Endodermal cell (in vitro differentiated cells): ENCODE results near the gene CYP3A7. TPM values are rescaled to one million over a fixed set of nuclear protein-coding genes. Genes with fewer than 3 reads are reported as not detected.
"Not testable (repeated sequence)": the region's sequence is repeated elsewhere in the genome, so short reads cannot be mapped to it uniquely, and the experiment has no call there.

Source experiments
- DNase-seq: peaks from one replicate; pipeline ENCODE4 v3.0.0-alpha.2; 2017
- H3K27ac ChIP-seq: 2 replicates; pipeline ENCODE4 v1.5.1; 2013; ENCODE audit warnings: mild to moderate bottlenecking, low read depth, low read length, moderate library complexity
- H3K27me3 ChIP-seq: 2 replicates; pipeline ENCODE4 v1.6.1; 2013; ENCODE audit warnings: mild to moderate bottlenecking, low read length, moderate library complexity; ENCODE audit not compliant: insufficient read depth, control insufficient read depth, poor library complexity, severe bottlenecking
- H3K36me3 ChIP-seq: 2 replicates; pipeline ENCODE4 v1.7.0; 2013; ENCODE audit warnings: mild to moderate bottlenecking, low read length, moderate library complexity; ENCODE audit not compliant: control insufficient read depth, insufficient read depth
- H3K4me1 ChIP-seq: one replicate; pipeline ENCODE4 v1.7.0; 2013; ENCODE audit warnings: low read length; ENCODE audit not compliant: control insufficient read depth, insufficient read depth
- H3K4me3 ChIP-seq: 2 replicates; pipeline ENCODE4 v1.5.1; 2013; ENCODE audit warnings: mild to moderate bottlenecking, low read length, moderate library complexity
- H3K9ac ChIP-seq: 2 replicates; pipeline ENCODE4 v1.6.1; 2013; ENCODE audit warnings: mild to moderate bottlenecking, low read length, moderate library complexity; ENCODE audit not compliant: poor library complexity, severe bottlenecking; ENCODE audit errors: extremely low read depth
- H3K9me3 ChIP-seq: 2 replicates; pipeline ENCODE4 v1.6.1; 2013; ENCODE audit warnings: mild to moderate bottlenecking, low read length, moderate library complexity; ENCODE audit not compliant: control insufficient read depth
- H3K27ac Mint-ChIP-seq: 2 replicates; pipeline ENCODE4 v1.8.0; 2020; ENCODE audit warnings: mixed read lengths
- H3K27me3 Mint-ChIP-seq: 2 replicates; pipeline ENCODE4 v1.8.0; 2021; ENCODE audit warnings: mild to moderate bottlenecking, mixed read lengths; ENCODE audit not compliant: insufficient read depth
- H3K36me3 Mint-ChIP-seq: 2 replicates; pipeline ENCODE4 v1.8.0; 2020; ENCODE audit warnings: low read depth, mixed read lengths
- H3K4me1 Mint-ChIP-seq: 2 replicates; pipeline ENCODE4 v1.8.0; 2020; ENCODE audit warnings: mixed read lengths
- H3K4me3 Mint-ChIP-seq: 2 replicates; pipeline ENCODE4 v1.8.0; 2020; ENCODE audit warnings: mild to moderate bottlenecking, moderate library complexity, mixed read lengths
- H3K9me3 Mint-ChIP-seq: 2 replicates; pipeline ENCODE4 v1.8.0; 2020; ENCODE audit warnings: mild to moderate bottlenecking, mixed read lengths
- CTCF ChIP-seq: fragments of 200-600 bp; sonication (generic); conservative IDR thresholded peaks from 2 replicates; pipeline ENCODE4 v1.5.0; 2021; ENCODE audit warnings: antibody characterized with exemption, mild to moderate bottlenecking
- WGBS, 2 experiments: methylation state at CpG; one replicate each; pipeline versions ENCODE4 v1.1.5 to v1.1.7; 2013; ENCODE audit warnings: missing lambda C conversion rate in 2 of 2, mixed read lengths in 1 of 2; ENCODE audit not compliant: insufficient coverage in 1 of 2, insufficient read length in 1 of 2; 5-methylcytosine and 5-hydroxymethylcytosine counted together
- total RNA-seq, 2 donors: library from RNA; stranded (reverse); fragmentation: NEBNext Ultra II Directional in 1 of 2; extraction: Animal tissue kit (Norgen Biotek cat#: 25700) in 1 of 2; gene quantifications; 2 replicates in 1 of 2; 3 replicates in 1 of 2; pipeline ENCODE4 v1.2.1, GENCODE V29; 2021

The CYP3A7 gene
- total RNA-seq, 2 donors from 2014 or later: not detected

- no peaks in the 10 kb centered on the region for H3K27me3 ChIP-seq
- no peaks in the 10 kb centered on the region for H3K36me3 Mint-ChIP-seq
- H3K27ac Mint-ChIP-seq: no peak overlapping the region
- peaks cover under 1% of the 10 kb centered on the region for H3K27me3 Mint-ChIP-seq
- H3K36me3 ChIP-seq: no peaks in the 10 kb centered on the region
- H3K9me3 ChIP-seq: no peaks in the 10 kb centered on the region
- H3K4me3 Mint-ChIP-seq: no peak overlapping the region
- no peak overlapping the region for H3K4me3 ChIP-seq
- WGBS, 2 experiments: 73 to 85% methylated on average over 3 to 5 of the region's 5 CpGs
- H3K27ac ChIP-seq: no peak overlapping the region
- no peak for DNase-seq
- H3K4me1 Mint-ChIP-seq: no peaks in the 10 kb centered on the region
- no peaks in the 10 kb centered on the region for H3K4me1 ChIP-seq
- H3K9ac ChIP-seq: no peak overlapping the region
- no peaks in the 10 kb centered on the region for H3K9me3 Mint-ChIP-seq
- no peak for TF ChIP-seq CTCF
Observed at GRCh38 chr7:99729486-99730237, 5.3 kb downstream of the CYP3A7 start.

- Mint-ChIP-seq H3K36me3 (no peaks in the 10 kb centered on the region), H3K9me3 (no peaks in the 10 kb centered on the region), H3K4me3 (no peak overlapping the region), H3K27ac (no peak overlapping the region), H3K4me1 (no peaks in the 10 kb centered on the region), H3K27me3 (peaks cover 11% of the 10 kb centered on the region)
- H3K9me3 ChIP-seq: no peaks in the 10 kb centered on the region
- 100% methylated on average over 1 of the region's 2 CpGs; no CpG with 5 or more reads in 1 of the 2 experiments for WGBS, 2 experiments
- no peaks in the 10 kb centered on the region for H3K36me3 ChIP-seq
- H3K9ac ChIP-seq: no peak overlapping the region
- DNase-seq: no peak
- no peaks in the 10 kb centered on the region for H3K4me1 ChIP-seq
- TF ChIP-seq CTCF: no peak
- no peak overlapping the region for H3K27ac ChIP-seq
- no peaks in the 10 kb centered on the region for H3K27me3 ChIP-seq
- H3K4me3 ChIP-seq: no peak overlapping the region
Observed at GRCh38 chr7:99728615-99729014, 6.4 kb downstream of the CYP3A7 start.

- 90 to 96% methylated on average over 6 of the region's 6 CpGs for WGBS, 2 experiments
- not testable (repeated sequence) for H3K9me3 ChIP-seq, H3K4me1 Mint-ChIP-seq, H3K4me3 ChIP-seq, H3K27ac ChIP-seq, H3K36me3 Mint-ChIP-seq, H3K27ac Mint-ChIP-seq, H3K9me3 Mint-ChIP-seq, H3K4me3 Mint-ChIP-seq, H3K27me3 ChIP-seq, H3K9ac ChIP-seq, H3K4me1 ChIP-seq, DNase-seq, H3K36me3 ChIP-seq
- H3K27me3 Mint-ChIP-seq: peaks cover 41% of the 10 kb centered on the region
Observed at GRCh38 chr7:99723201-99723600, 11.8 kb downstream of the CYP3A7 start.
